ENCODE results near the gene GRIK4.

DNA sequence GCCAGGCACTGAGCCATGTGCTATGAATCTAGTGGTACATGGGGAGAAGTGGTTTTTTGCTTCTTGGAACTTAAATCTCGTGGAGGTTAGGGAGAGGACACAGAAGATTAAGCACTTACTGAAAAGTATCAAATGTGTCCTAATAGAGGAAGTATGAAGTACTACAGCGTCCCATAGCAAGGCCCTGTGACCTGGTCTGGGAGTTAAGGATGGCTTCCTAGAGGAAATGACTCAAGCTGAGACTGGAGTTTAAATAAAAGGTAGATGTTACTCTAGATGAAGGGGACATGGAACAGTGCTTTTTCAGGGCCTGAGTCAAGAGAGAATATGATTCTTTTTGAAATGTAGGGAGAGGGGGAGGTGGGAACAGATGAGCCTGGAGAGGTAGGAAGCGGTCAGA, 202.9 kb downstream of the GRIK4 start:
- TF ChIP-seq, protein P1, sequence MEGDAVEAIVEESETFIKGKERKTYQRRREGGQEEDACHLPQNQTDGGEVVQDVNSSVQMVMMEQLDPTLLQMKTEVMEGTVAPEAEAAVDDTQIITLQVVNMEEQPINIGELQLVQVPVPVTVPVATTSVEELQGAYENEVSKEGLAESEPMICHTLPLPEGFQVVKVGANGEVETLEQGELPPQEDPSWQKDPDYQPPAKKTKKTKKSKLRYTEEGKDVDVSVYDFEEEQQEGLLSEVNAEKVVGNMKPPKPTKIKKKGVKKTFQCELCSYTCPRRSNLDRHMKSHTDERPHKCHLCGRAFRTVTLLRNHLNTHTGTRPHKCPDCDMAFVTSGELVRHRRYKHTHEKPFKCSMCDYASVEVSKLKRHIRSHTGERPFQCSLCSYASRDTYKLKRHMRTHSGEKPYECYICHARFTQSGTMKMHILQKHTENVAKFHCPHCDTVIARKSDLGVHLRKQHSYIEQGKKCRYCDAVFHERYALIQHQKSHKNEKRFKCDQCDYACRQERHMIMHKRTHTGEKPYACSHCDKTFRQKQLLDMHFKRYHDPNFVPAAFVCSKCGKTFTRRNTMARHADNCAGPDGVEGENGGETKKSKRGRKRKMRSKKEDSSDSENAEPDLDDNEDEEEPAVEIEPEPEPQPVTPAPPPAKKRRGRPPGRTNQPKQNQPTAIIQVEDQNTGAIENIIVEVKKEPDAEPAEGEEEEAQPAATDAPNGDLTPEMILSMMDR (IDR thresholded peaks at IDR 0.05): no peak
- no peak for TF ChIP-seq EZH2 (IDR thresholded peaks at IDR 0.05; ENCODE audit: borderline replicate concordance, insufficient read depth, low read depth, low read length, poor library complexity, severe bottlenecking)
